Activated CD4-positive, CD25-positive, alpha-beta regulatory T cell treated with anti-CD3 and anti-CD28 coated beads, Interleukin-2, amount 50 U/mL, for 24 hours (primary cell): ENCODE results near the gene KIF3C.
A peak's percentile ranks its signal among the peaks of the same experiment; 100 is the strongest.
"Not testable (repeated sequence)": the region's sequence is repeated elsewhere in the genome, so short reads cannot be mapped to it uniquely, and the experiment has no call there.

Experiments
- ATAC-seq, 2 donors: fragments of 150-1000 bp; cut with Tn5 transposase; one replicate each; pipeline ENCODE4 v1.10.0; 2021; ENCODE audit warnings: mild to moderate bottlenecking in 1 of 2, moderate library complexity in 1 of 2

KIF3C gene

DNA sequence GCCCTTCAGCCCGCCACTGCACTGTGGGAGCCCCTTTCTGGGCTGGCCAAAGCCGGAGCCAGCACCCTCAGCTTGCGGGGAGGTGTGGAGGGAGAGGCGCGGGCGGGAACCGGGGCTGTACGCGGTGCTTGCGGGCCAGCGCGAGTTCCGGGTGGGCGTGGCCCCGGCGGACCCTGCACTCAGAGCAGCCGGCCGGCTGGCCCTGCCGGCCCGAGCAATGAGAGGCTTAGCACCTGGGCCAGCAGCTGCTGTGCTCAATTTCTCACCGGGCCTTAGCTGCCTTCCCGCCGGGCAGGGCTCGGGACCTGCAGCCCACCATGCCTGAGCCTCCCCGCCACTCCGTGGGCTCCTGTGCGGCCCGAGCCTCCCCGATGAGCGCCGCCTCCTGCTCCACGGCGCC, 66.9 kb downstream of the KIF3C start:
- not testable (repeated sequence) for ATAC-seq

DNA sequence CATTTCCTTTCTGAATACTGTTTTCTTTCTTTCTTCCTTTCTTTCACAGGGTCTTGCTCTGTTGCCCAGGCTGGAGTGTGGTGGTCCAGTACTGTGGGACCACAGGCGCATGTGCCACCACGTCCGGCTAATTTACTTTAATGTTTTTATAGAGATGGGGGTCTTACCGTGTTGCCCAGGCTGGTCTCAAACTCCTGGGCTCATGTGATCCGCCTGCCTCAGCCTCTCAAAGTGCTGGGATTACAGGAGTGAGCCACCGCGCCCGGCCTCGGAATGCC, 68.7 kb downstream of the KIF3C start:
- ATAC-seq = not testable (repeated sequence)

DNA sequence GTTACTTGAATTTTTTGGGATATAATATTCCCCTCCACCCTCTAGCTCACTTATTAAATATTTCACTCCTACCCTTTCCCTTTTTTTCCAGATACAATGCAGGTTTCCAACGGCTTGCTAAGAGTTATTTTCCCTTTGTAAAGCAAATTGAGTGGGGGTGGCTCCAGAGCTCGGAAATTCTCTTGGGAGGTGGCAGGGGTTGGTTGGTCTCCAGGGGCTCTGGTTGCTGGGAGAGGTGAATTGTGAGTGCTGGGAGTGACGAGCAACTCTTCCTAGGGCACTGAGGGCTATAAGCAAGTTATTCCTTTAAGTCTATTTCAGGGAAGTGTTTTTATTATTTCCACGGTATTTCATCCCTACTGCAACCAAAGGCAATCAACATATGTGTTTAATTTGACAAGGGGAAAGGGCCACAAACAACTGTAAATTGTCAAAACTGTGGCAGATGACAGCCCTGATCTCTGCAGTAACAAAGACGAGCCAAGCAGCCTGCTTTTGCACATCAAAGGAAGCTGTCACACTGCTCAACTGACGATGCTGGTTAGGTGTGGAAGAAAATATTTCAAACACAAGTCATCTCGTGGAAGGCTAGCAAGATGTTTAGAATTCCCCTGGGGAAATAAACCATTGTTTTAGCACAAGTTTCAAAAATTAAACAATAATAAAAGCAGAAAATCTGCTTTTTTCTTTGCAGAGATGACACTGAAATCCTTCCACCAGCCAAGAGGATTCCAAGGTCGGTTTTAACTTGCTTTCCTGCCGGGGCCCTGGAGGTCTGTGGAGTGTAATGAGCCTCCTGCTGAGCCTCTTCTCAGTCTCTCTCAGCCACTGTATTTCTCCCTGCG, 69.2 kb downstream of the KIF3C start:
- ATAC-seq = no peak

DNA sequence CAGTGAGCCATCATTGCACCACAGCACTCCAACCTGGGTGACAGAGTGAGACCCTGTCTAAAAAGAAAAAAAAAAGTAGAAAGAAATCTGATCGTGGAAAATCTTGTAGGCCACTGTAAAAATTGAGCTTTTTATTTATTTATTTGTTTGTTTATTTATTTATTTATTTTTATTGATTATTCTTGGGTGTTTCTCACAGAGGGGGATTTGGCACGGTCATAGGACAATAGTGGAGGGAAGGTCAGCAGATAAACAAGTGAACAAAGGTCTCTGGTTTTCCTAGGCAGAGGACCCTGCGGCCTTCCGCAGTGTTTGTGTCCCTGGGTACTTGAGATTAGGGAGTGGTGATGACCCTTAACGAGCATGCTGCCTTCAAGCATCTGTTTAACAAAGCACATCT, 72.7 kb downstream of the KIF3C start:
- not testable (repeated sequence) for ATAC-seq

DNA sequence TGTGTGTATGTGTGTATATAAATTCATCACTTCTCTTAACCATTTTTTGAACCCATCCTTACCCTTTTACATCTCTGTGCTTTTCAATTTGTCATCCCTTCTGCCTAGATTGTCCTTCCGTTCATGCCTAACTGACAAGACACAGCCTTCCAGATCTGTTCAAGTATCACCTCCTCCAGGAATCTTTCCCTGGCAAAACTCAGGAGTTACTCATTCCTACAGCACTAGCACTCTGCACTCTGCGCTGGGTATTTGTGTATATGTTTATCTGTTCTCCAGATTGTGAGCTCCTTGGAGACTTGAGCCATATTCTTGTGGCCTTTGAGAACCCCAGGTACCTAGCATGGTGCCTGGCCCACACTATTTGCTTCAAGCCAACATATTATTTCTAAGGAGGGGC, 77.2 kb downstream of the KIF3C start:
- no peak for ATAC-seq

DNA sequence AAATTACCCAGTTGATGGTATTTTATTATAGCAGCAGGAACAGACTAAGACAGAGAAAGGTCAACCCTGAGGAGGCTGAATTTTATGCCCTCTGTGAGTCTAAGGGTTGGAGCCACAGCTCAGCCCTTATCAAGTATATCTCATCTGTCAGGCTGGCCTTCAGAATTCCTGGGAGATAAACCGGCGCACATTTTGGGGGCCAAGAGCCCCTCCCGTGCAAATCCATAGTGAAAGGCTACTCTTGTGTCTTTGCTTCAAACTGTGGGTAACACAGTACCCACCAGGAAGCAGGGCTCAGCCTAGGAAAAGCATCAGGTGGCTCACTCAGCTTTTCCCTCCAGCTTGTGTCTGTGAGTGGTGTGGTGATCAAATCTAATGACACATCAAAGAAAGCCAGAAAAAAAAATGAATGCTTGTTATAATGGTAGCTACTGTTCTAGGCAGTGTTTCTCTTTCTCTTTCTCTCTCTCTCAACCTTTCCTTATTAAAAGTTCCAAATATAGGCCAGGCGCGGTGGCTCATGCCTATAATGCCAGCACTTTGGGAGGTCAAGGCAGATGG, 79.0 kb downstream of the KIF3C start:
- ATAC-seq = no peak

DNA sequence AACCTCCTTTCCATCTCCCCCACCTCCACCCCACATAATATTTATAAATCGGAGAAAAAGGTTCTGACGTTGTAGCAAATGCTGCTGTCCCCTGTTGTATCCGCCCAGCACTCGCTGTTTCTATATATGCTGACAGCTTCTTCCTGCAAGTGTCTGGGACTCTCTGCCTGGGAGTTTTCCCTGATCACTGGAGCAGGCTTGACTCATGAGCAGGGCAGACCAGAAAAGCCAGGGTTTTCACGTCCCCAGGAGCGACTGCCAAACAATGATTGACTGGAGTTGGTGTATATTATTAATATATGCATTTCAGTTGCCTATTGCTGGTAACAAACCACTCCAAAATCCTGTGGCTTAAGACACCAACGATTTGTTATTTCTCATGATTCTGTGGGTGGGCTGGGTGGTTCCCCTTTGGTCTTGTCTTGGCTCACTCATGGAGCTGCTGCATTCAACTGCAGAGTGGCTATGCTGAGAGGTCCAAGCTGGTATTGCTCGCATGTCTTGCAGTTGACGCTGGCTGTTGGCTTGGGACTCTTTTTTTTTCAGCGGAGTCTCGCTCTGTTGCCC, 82.8 kb downstream of the KIF3C start:
- no peak for ATAC-seq

DNA sequence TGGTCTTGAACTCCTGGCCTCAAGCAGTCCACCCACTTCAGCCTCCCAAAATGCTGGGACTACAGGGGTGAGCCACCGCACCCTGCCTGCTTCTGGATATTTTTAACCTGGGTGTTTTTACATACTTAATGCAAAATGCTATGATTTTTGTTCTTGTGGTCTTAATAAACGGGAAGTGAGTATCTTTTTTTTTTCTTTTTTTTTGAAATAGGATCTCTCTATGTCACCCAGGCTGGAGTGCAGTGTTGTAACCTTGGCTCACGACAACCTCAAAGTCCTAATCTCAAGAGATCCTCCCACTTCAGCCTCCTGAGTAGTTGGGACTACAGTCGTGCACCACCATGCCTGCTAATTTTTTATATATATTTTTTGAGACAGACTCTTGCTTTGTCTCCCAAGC, 84.8 kb downstream of the KIF3C start:
- ATAC-seq = no peak

DNA sequence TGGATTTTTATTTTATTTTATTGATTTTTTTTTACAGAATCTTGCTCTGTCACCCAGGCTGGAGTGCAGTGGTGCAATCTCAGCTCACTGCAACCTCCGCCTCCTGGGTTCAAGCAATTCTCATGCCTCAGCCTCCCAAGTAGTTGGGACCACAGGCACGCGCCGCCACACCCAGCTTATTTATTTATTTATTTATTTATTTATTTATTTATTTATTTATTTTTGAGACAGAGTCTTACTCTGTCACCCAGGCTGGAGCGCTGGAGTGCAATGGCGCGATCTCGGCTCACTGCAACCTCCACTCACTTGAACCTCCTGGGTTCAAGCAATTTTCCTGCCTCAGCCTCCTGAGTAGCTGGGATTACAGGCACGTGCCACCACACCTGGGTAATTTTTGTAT, 86.0 kb downstream of the KIF3C start:
- ATAC-seq = not testable (repeated sequence)

DNA sequence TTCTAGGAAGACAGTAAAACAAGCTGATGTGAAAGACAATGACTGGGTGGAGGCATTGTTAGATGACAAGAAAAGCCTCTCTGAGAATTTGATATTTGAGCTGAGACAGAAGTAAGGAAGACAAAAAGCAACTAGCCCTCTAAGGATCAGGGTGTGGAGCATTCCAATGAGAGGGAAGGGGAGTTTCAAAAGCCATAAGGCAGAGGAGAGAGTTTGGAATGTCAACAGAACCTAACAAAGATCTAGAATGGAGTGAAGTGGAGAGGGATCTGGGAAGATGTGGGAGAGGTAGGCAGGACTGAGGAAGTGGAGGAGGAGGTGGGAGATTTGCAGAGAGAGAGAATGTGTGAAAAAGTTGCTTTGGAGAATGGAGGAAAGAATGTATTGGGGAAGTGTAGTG, 86.7 kb downstream of the KIF3C start:
- ATAC-seq = no peak

DNA sequence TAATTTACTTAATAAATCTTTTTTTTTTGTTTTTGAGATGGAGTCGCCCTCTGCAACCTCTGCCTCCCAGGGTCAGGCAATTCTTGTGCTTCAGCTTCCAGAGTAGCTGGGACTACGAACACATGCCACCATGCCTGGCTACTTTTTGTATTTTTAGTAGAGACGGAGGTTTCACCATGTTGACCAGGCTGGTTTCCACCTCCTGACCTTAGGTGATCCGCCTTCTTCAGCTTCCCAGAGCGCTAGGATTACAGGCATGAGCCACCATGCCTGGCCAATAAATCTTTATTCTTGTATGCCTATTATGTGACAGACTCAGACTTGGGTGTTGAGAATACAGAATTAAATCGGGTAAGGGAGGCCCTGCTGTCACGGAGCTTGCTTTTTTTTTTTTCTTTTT, 87.3 kb downstream of the KIF3C start:
- no peak for ATAC-seq

DNA sequence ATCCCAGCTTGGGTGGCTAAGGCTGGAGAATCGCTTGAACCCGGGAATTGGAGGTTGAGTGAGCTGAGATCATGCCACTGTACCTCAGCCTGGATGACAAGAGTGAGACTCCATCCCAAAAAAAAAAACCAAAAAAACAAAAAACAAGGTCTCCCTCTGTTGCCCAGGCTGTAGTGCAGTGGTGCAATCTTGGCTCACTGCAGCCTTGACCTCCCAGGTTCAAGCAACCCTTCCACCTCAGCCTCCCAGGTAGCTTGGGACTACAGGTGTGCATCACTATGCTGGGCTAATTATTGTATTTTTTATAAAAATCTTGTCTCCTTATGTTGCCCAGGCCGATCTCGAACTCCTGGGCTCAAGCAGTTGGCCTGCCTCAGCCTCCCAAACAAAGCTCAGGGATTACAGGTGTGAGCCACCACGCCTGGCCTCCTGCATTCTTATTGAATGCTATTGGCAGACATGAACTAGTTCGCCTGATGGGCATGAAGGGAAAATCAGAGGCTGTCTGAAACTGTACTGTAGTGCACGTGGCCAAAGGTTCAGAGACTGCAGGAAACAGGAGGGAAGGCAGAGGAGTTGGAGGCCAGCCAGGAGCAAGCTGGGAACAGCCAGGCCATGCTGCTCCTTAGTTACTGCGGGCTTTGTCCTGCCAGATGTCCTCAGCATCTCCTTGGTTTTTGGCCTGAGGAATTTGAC, 88.0 kb downstream of the KIF3C start:
- no peak for ATAC-seq

DNA sequence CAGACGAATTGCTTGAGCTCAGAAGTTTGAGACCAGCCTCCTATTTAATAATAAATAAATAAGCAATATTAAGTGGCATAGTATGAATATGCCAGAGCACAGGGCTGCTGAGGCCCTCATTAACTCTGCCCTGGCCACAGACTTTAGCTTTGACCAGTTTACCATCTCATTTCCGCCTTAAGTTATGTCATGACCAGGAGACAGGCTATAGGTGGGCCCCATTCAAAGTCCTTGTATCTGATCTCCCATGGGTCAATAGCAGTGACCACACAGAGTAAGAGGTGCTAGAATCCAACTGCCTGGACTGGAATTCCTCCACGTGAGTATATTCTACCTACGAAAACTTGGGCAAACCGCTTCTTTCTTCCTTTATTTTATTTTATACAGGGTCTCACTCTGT, 90.6 kb downstream of the KIF3C start:
- no peak for ATAC-seq

DNA sequence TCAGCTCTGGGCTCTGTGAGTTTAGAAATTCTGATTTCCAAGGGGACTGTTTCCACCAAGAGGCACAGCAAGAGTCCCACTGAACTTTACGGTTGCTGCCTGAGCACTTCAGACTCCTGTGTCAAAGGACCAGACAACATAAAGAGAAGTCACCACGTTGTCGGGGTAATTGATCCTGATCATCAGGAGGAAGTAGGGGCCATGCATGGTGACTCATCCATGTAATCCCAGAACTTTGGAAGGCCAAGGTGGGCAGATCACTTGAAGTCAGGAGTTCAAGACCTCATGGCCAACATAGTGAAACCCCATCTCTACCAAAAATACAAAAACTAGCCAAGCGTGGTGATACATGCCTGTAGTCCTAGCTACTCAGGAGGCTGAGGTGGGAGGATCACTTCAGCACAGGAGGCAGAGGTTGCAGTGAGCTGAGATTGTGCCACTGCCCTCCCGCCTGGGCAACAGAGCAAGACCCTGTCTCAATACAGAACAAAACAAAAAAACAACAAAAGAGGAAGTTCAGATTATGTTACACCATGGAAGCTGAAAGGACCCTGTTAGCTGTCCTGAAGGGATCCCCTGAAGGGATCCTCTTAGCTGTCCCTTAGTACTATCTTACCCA, 94.6 kb downstream of the KIF3C start:
- no peak for ATAC-seq

DNA sequence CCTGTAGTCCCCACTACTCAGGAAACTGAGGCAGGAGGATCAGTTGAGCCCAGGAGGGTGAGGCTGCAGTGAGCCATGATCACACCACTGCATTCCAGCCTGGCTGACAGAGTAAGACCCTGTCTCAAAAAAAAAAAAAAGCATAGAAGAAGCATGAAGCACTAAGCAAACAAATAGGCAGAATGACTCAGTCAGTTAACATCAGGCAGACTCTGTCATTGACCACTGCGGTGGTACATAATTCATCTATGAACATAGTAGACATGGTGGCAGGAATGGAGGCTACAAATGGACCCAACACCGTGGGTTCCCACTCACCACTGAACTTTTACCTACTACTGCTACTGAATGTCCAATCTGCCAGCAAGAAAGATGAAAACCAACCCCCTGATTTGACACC, 96.4 kb downstream of the KIF3C start:
- ATAC-seq = no peak

DNA sequence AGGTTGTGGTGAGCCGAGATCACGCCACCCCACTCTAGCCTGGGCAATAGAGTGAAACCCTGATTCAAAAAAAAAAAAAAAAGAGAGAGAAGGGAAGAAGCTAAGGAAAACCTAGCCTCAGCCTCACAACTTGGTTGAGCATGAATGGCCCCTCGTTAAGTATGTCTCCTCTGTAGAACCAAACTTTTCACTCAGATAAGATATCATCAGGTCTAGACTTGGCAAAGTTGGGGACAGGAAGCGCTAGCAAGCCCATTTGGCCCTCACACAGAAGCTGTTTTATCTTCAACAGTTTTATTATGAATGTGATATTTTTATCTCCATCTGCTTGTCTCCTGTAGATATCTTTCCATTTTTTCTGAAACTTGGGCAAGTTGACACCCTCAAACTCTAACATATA, 100.5 kb downstream of the KIF3C start:
- no peak for ATAC-seq

DNA sequence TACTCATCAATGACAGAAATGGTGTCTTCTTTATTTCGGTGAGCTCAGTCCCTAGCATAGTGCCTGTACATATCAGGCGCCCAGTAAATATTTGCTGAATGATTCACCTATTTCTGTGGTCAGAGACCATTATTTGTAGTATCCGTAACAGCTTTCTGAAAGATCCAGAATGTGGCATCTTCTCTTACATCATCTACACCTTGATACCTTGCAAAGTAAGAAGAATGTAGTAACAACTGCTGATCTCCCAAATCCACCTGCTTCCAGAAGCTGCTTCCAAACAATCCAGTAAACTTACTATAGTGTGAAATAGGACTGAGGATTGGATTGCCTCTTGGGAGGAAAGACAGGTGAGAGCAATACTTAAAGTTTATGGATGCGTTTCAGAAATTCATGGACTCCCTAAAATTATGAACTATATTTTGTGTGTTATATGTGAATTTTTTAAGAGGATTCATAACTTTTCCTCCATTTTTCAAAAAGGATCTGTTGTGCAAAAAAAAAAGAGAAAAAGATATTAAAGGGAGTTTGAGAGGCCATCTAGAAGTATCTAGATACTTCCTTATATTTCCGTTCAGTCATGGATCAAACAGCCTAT, 103.1 kb downstream of the KIF3C start:
- no peak for ATAC-seq

DNA sequence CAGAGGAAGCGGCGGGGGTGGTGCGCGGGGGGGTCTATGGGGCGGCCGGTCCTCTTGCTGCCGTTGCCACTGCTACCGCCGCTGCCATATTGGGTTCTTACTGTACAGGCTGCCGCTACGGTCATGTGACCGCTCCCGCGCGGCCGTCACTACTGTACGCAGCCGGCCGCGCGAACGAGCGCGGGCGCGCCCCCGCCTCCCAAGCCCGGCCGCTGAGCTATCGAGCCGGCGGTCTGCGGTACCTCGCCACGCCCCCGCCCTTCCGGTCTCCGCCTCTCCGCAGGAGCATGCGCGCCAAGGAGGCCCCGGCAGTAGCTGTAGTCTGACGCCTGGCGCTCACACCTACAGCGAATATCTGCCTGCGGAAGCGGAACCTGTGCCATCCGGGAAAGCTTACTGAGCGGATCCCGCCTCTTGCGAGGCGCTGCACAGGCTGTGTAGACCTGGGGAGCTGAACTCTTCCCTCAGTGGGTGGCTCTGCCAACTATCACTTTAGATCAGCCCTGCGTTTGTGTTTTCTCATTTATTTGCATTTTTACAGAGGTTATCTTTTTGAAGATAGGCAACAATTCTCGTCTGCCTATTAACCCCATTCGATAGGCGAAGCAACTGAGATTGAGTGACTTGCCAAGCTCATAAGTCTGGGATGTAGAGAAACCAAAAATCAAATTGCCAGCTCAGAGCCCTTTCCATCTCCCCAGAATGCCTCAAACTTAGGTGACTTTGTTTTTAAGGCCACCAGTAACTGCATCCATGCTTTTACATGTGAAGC, 103.8 kb downstream of the KIF3C start, which contains the start of gene ASXL2:
Gene ASXL2, minus strand, starts transcription at position 127 of the 772 bp plus-strand sequence. CDS start 265 bp downstream, outside the sequence.
- ATAC-seq = peak; percentile 91 to 94

DNA sequence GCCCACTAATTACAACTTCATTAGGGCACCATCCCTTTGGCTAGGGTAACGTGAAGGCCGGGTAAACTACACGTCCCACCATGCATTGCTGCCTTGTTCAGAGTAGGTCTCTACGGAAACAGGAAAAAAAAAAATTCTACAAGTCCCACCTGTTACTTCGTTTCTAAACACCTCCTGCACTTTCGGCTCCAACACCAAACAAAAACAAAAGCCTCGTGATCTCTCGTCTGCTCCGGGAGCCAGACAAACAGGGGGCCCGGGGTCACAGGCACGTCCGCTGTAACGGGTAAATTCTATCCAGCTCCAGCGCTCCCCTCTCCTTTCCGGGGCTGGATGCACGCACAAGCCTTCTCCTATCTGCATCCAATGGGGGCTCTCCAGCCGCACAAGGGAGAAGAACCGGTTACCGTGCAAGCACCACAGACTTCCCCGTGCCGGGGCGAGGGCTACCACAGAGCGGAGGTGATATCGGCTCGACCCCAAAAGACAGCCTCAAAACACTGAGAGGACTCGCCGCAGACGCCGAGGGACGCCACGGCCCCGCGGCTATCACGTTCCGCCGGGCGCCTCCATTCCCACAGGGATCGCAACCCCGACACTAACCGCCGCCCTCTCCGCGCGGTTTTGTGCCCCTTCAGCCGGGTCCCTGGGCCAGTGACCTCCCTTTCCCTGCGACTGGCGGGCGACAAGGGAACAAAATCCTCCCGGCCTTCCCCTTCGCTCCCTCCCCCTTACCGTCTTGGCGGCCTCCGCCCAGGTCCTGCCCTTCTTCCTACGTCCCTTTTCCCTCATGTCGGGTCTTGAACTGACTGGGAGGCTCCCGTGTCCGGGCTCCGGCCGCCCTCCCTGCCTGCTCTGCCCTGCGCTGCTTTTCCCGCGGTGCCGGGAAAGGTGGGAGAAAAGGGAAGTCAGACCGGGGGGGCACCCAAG, 104.6 kb downstream of the KIF3C start:
- ATAC-seq = peak; percentile 43 to 45
